Ovary (tissue), 9 donors: ENCODE measurements around the gene ITSN1. TPM values are rescaled to one million over a fixed set of nuclear protein-coding genes. Genes with fewer than 3 reads are reported as not detected.

Experiments
- DNase-seq, 5 donors: peaks; one replicate each; pipeline ENCODE4 v3.0.0-alpha.2; 2019 to 2020
- H3K27ac ChIP-seq, 2 donors: fragments of 200-600 bp; one replicate each; pipeline versions ENCODE4 v1.5.1 to v1.8.0; 2019 to 2022
- H3K27me3 ChIP-seq: fragments of 200-600 bp; one replicate; pipeline ENCODE4 v1.8.0; 2022
- H3K36me3 ChIP-seq: fragments of 200-600 bp; sonication (generic); one replicate; pipeline ENCODE4 v1.5.1; 2019
- H3K4me1 ChIP-seq: one replicate; pipeline ENCODE4 v1.8.1; 2013; ENCODE audit warnings: mild to moderate bottlenecking, moderate library complexity; ENCODE audit not compliant: insufficient read depth
- H3K4me3 ChIP-seq: fragments of 200-600 bp; sonication (generic); one replicate; pipeline ENCODE4 v1.5.1; 2017
- H3K9me3 ChIP-seq, 2 donors: fragments of 200-600 bp in 1 of 2; sonication (generic) in 1 of 2; one replicate each; pipeline versions ENCODE4 v1.5.1 to v1.8.1; 2013 to 2019; ENCODE audit warnings: mild to moderate bottlenecking in 1 of 2, moderate library complexity in 1 of 2
- EP300 ChIP-seq: sonication (generic); formaldehyde crosslinking; IDR thresholded peaks from one replicate; pipeline ENCODE4 v1.6.1; 2017; ENCODE audit warnings: antibody characterized with exemption
- POLR2A ChIP-seq: fragments of 450-650 bp; IDR thresholded peaks from one replicate; pipeline ENCODE4 v1.6.1; 2017; ENCODE audit warnings: antibody characterized with exemption, mild to moderate bottlenecking, moderate library complexity
- WGBS, 3 donors: extraction: QIAGEN DNeasy Blood & Tissue Kit in 1 of 3; methylation state at CpG; one replicate each; pipeline versions ENCODE4 v1.1.5 to v1.1.7; 2013 to 2017; 5-methylcytosine and 5-hydroxymethylcytosine counted together
- intact Hi-C, 4 donors: fragments of 100-400 bp; cut with DNase I; formaldehyde crosslinking; loops; one replicate each; pipeline versions ENCODE4 v1.11.0 to v1.15.1; 2022 to 2023
- polyA plus RNA-seq, 2 donors: library from polyadenylated mRNA; stranded (reverse); fragments of 200-250 nt in 1 of 2; fragments of 350-450 nt in 1 of 2; fragmentation: Illumina TruSeq in 1 of 2; extraction: RNeasy Lipid Tissue Mini Kit (QIAGEN cat#74804) in 1 of 2; gene quantifications; one replicate each; pipeline ENCODE4 v1.2.3, GENCODE V29; 2013 to 2014
- total RNA-seq, 7 donors: library from RNA; depleted of rRNA in 2 of 7; stranded (reverse); fragments of >200 nt in 2 of 7; fragmentation: NEBNext Ultra II Directional in 3 of 7; extraction: Animal tissue kit (Norgen Biotek cat#: 25700) in 3 of 7; gene quantifications; one replicate each; pipeline versions ENCODE4 v1.1.0 to v1.2.4, GENCODE V29; 2016 to 2023
- TF ChIP-seq, protein P1 (sequence below), 3 donors: fragments of 450-650 bp in 2 of 3; fragments of 200-600 bp in 1 of 3; IDR thresholded peaks; one replicate each; pipeline versions ENCODE4 v1.5.1 to v1.8.0; 2016 to 2022; ENCODE audit warnings: antibody characterized with exemption in 3 of 3, mild to moderate bottlenecking in 1 of 3
- donor health status: DM: no; HTN: no; CAD: no; lungs with moderate emphysema.
- donor health status: DM: no; HTN: no; CAD: no.
- donor health status: Bipolar disorder and iron deficiency.
- donor health status: DM: yes; HTN: yes; CAD: no.
- donor health status: DM: no; HTN: no; CAD: no.
- donor health status: DM: yes; HTN: yes; CAD: no.

ITSN1 gene
- total and polyA plus RNA-seq, 9 donors: 22.6 to 61.3 (median 36.4) TPM

DNA sequence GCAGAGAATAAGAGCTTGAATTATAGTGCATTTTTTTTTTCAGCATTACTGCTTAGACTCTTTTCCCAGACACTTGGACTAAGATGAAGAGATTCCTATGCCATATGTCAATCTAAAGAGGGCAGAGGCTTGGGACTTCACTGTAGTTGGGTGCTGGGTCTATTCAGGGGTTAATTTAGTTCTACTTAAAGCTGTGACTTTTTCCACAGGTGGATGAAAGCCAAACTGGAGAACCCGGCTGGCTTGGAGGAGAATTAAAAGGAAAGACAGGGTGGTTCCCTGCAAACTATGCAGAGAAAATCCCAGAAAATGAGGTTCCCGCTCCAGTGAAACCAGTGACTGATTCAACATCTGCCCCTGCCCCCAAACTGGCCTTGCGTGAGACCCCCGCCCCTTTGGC, 168.5 kb downstream of the ITSN1 start:
- Histone ChIP-seq H3K4me3 (no peak overlapping the region), H3K27me3 (no peaks in the 10 kb centered on the region), H3K36me3 (no peaks in the 10 kb centered on the region), H3K4me1 (peaks cover 6% of the 10 kb centered on the region), H3K9me3 (no peaks in the 10 kb centered on the region), H3K27ac (no peak overlapping the region)
- TF ChIP-seq EP300 (no peak), POLR2A (no peak)
- TF ChIP-seq, protein P1, sequence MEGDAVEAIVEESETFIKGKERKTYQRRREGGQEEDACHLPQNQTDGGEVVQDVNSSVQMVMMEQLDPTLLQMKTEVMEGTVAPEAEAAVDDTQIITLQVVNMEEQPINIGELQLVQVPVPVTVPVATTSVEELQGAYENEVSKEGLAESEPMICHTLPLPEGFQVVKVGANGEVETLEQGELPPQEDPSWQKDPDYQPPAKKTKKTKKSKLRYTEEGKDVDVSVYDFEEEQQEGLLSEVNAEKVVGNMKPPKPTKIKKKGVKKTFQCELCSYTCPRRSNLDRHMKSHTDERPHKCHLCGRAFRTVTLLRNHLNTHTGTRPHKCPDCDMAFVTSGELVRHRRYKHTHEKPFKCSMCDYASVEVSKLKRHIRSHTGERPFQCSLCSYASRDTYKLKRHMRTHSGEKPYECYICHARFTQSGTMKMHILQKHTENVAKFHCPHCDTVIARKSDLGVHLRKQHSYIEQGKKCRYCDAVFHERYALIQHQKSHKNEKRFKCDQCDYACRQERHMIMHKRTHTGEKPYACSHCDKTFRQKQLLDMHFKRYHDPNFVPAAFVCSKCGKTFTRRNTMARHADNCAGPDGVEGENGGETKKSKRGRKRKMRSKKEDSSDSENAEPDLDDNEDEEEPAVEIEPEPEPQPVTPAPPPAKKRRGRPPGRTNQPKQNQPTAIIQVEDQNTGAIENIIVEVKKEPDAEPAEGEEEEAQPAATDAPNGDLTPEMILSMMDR (IDR thresholded peaks at IDR 0.05): no peak
- WGBS, 3 donors: 48 to 57% (median 50%) methylated on average over 4 of the region's 4 CpGs
- DNase-seq: no peak
- intact Hi-C loops: no loop called here

DNA sequence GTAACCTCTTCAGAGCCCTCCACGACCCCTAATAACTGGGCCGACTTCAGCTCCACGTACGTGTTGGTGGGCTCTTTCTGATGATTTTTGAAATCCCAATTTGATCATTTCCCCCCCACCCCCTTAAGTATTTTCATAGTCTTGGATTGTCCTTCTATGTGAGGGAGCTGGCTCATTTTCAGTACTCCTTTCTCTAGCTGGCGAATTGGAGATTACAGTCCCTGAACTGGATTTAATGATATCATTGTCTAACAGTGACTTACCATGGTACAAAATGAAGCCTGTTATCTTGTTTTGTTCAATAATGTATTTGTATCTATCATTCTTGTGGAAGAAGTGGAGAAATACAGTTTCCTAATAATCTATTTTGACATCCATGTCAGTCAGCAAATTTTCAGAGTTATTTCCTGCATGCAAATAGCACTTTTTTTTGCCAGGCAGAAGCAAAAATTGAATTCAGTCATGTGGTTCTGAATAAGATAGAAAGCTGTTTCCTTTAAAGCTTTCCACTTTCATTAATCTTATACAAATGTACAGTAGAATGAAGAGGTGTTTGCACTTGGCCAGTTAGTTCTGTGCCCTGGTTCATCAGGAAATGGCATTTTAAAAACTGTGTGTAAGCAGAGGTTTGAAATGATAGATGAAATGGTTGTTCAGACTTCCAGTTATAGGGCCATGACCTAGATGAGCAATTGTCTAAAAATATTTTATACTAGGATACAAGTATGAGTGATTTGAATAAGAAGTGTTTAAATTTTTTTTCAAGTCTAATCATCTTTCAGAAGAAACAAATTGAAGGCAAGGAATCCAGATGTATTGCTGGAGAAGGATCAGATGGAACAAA, 169.1 kb downstream of the ITSN1 start:
- Histone ChIP-seq H3K4me3 (no peak overlapping the region), H3K27ac (no peak overlapping the region), H3K9me3 (no peaks in the 10 kb centered on the region), H3K4me1 (peaks cover 6% of the 10 kb centered on the region), H3K27me3 (no peaks in the 10 kb centered on the region), H3K36me3 (no peaks in the 10 kb centered on the region)
- intact Hi-C loops: no loop called here
- no peak for DNase-seq
- 57 to 68% (median 65%) methylated on average over 5 of the region's 5 CpGs for WGBS, 3 donors
- no peak for TF ChIP-seq EP300
- TF ChIP-seq POLR2A: no peak
- TF ChIP-seq, protein P1 (IDR thresholded peaks at IDR 0.05): no peak

DNA sequence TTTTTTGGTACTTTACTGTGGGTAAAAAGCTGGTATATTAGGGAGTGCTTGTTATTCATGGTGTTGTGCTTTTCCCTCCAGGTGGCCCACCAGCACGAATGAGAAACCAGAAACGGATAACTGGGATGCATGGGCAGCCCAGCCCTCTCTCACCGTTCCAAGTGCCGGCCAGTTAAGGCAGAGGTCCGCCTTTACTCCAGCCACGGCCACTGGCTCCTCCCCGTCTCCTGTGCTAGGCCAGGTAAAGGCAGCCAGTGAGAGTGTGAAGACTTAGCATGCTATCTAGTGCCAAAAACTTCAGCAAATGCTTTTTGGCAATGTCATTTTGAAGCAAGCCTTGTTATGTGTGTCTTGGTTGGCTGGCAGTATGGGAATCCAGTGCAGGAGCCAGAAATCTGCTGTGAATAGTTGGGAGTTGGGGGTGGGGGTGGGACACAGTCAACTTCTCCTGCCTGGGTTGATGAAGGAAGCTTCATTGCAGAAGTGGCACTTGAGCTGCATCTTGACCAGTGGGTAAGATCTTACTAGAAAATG, 171.6 kb downstream of the ITSN1 start:
- Histone ChIP-seq H3K9me3 (no peaks in the 10 kb centered on the region), H3K4me1 (peaks cover 6% of the 10 kb centered on the region), H3K27ac (no peak overlapping the region), H3K36me3 (no peaks in the 10 kb centered on the region), H3K27me3 (no peaks in the 10 kb centered on the region), H3K4me3 (no peak overlapping the region)
- no peak for DNase-seq
- WGBS, 3 donors: 92 to 97% (median 96%) methylated on average over 7 of the region's 7 CpGs
- TF ChIP-seq EP300 (no peak), POLR2A (no peak)
- TF ChIP-seq, protein P1 (IDR thresholded peaks at IDR 0.05): no peak
- intact Hi-C loops: no loop called here

DNA sequence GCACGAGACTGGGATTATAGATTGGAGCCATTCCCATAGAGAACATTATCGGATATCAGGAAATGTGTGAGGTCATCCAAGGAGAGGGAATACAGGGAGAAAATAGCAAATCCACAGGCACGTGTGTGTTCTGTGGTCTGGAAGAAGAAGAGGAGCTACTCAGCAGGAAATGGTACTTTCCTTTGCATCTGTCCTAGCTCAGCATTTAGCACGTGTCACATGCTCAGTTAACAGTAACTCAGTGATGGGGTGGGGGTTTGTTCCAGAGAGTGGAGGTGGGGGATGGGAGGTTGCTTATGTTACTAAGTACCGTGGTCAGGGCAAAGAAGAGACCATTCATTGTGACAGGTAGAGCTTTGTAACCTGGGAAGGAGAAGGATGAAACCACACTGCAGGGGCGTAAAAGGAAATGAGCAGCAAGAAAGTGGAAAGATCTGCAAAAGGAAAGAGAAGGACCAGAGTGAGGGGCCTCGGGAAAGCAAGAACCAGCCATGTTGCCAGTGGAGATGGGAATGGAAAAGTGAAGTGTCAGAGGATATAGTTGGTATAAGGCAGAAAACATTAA, 172.9 kb downstream of the ITSN1 start:
- Histone ChIP-seq H3K4me3 (no peak overlapping the region), H3K4me1 (peaks cover 6% of the 10 kb centered on the region), H3K27ac (no peak overlapping the region), H3K27me3 (no peaks in the 10 kb centered on the region), H3K9me3 (no peaks in the 10 kb centered on the region), H3K36me3 (no peaks in the 10 kb centered on the region)
- WGBS, 3 donors: 79 to 90% (median 86%) methylated on average over 7 of the region's 7 CpGs
- TF ChIP-seq, protein P1 (IDR thresholded peaks at IDR 0.05): no peak
- TF ChIP-seq EP300 (no peak), POLR2A (no peak)
- intact Hi-C loops: no loop called here
- no peak for DNase-seq
